HG03565 (cell line): ENCODE results near the gene SPRY2.
"Not testable (repeated sequence)": the region's sequence is repeated elsewhere in the genome, so short reads cannot be mapped to it uniquely, and the experiment has no call there.

Experiments used
- ATAC-seq: cut with Tn5 transposase; IDR thresholded peaks from one replicate; pipeline ENCODE4 v1.9.1; 2021; ENCODE audit warnings: mild to moderate bottlenecking, moderate library complexity; ENCODE audit not compliant: unreplicated experiment

The SPRY2 gene

GRCh38 chr13:80355496-80356094 is 14.7 kb upstream of the SPRY2 start:
- not testable (repeated sequence) for ATAC-seq

- ATAC-seq: no peak
Measured at GRCh38 chr13:80348750-80349149, 7.8 kb upstream of the SPRY2 start.

DNA sequence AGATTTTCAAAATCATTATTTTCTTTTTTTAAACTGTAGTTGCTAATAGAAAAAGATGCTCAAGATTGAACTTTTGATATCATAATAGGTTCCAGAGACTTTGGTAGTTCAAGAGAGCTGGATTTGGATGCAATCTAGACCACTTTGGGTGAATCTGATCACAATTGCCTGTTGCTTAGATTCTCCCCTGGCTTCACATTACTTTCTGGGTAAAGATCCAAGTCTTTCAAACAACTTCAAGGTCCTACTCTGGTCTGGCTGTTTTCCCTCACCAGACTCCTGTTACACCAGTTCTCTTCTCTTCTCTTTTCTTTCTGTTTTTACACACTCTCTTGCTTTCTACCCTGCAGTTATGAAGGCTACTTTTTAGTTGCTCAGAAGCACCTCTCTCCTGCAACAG is 7.4 kb upstream of the SPRY2 start:
- ATAC-seq: no peak

DNA sequence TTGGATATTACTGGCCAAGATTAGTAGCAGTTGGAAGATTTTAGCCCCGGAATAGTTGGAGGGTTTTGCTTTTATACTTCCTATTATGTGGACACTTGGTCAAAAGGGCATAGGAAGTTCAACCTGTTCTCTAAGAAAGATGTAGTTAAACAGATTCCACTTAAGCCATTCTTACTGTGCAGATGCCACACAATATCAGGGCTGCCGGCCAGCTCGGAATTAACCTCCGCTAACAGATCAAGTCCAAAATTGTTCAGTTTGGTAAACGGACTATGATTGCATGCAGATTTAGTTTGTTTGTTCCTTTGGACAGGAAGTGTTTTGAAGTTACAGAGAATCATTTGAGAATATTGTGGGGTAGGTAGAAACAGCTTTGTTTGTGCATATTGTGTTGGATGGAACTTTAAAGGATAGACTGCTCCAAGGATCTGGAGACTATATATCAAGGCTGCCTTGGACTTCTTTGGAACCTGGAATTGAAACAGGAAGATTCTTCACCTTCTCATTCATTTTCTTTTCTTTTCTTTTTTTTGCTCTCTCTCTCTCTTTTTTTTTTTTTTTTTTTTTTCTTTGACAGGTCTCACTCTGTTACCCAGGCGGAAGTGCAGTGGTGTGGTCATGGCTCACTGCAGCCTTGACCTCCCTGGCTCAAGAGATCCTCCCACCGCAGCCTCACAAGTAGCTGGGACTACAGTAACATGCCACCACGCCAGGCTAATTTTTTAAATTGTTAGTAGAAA is 5.0 kb upstream of the SPRY2 start:
- no peak for ATAC-seq

- not testable (repeated sequence) for ATAC-seq
Measured at GRCh38 chr13:80344032-80344431, 3.1 kb upstream of the SPRY2 start.

- peak; percentile 50 for ATAC-seq
Measured at GRCh38 chr13:80342471-80343371, 1.8 kb upstream of the SPRY2 start.

DNA sequence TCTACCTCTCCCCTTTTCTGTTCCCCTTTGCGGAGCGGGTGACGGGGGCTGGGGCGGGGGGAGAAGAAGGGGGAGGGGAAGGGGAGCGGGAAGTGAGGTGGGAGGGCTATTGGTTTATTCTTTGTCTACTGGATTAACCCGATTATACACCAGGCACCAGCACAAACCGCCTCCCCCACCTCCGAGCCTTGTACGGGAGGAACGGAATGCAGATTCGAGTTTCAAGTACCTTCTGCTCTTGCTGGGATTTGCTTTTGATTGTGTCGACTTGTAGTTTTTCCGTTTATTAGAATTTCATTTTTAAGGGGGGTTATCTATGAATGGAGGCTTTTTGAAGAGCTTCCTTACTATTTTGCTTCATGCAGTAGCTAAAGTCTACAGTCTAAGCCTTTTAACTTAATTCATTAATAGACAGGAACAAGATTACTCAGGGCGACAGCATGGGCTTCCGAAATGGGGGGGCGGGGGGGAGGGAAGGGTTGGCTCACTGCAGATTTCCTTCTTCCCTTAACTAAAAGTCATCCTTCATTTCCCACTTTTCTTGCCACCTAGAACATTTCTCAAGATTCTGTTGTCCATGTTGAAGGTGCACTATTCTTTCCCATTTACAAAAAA is 937 bp upstream of the SPRY2 start:
- no peak for ATAC-seq

DNA sequence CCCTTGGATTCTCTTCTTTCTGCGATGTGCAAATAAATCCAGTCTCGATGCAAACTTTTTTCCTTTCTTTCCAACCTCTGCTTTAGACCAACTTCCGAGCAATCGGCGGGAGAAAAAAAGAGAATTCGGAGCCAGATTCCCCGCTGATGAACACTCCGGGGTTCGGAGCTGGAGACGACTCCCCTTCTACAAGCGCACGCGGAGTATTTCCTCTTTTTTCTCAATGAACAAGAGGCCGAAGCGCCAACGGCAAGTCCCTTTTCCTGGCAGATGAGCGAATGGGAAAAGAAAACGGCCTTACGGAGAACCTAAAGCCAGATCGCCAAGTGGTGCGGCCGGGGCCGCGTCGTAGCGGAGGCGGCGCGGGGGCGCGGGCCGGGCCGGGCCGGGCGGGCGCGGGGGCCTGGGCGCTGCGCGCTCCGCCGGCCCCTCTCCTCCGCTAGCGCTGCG is 250 bp downstream of the SPRY2 start:
- ATAC-seq: no peak

DNA sequence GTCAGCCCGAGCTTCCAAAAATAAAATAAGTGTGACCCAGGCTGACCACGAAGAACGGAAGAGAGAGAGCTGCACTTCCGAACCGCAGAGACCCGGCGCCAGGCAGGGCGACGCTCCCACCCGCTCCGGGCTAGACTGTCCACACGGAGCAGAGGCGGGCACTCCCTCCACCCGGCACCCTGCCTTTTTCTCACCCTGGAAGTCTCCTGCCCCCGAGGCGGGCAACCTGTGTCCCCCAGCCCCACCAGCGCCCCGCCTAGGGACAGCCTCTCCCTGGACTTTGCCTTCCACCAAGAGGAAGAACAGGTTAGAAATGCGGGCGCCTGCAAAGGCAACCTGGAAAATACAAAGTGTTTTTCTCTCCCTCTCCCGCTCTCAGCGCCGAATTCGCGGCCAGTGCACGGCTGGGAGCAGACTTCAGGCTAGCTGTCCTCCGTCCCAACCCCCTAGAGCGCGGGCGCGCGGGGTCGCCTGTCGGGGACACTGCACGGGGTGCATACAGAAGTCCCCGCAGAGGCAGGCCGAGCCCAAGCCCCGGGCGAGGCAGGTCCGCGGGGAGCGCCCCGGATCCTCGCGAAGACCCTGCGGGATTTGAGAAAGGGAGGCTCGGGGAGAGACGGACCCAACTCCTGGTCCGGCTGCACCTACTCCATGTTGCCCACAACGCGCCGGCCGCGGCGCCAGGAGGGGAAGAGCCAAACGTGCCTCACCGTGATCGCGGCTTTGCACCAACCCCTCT is 845 bp downstream of the SPRY2 start:
- ATAC-seq: no peak

- no peak for ATAC-seq
Measured at GRCh38 chr13:80339563-80339911, 1.4 kb downstream of the SPRY2 start.

DNA sequence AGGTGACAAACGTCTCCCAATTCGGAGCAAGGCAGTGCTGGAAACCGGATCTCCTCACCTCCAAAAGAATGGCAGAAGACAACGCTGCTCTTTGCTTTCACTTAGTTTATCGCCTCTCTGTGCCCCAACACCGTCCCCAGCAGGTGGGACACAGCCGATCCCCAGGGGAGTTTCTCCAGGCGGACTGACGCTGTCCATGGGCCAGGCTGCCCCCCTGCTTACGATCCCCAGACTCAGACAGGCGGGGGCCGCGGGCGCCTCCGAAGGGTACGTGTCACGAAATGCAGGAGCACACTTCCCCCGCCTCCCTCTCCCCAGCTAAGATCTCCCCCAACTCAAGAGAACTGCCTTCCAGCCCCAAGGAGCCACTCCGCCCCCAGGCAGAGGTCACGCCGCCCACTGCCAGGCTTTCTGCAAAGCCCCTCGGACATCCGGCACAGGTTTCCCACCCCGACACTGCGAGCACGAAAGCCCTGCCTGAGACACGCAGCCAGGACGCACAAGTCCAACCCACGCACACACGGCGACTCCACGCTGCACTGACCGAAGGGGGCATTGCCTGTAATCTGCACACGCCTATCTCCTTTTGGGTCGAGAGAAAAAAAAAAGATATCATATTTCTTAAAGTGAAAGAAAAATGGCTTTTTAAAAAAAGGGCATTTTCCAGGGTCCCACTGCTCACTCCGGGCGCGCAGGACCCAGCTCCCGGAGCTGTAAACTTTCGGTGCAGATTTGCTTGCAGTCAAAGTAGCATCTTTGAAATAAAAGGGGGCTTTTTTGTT is 2.0 kb downstream of the SPRY2 start:
- ATAC-seq: no peak

DNA sequence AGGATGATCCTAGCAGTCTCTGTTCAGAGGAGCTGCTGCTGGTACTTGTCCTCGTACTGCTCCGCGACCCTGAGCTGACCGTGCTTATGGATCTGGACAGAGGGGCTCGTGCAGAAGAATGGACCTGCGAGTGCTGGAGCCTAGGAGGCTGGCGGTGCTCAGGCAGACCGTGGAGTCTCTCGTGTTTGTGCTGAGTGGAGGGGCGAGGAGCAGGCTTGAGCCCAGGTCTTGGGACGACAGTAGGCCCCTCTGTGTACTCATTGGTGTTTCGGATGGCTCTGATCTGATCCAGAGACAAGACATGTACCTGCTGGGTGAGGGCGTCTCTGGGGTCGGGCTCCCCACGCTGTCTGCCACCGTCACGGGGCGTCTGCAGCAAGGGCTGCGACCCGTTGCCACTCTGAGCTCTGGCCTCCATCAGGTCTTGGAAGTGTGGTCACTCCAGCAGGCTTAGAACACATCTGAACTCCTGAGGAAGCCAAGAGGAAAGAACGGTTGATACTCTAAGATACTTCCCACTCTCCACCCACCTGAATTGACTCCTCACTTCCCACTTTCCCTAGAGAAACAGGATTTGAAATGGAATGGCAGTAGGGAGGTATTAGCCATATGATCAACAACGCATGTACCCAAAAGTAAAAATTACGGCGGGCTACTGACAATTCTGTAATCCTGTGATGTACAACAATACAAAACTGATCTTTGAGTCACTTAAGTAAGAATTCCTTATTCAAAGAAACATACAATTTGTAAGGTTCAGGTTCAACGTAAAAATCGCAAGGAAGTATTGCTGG is 3.4 kb downstream of the SPRY2 start:
- no peak for ATAC-seq

DNA sequence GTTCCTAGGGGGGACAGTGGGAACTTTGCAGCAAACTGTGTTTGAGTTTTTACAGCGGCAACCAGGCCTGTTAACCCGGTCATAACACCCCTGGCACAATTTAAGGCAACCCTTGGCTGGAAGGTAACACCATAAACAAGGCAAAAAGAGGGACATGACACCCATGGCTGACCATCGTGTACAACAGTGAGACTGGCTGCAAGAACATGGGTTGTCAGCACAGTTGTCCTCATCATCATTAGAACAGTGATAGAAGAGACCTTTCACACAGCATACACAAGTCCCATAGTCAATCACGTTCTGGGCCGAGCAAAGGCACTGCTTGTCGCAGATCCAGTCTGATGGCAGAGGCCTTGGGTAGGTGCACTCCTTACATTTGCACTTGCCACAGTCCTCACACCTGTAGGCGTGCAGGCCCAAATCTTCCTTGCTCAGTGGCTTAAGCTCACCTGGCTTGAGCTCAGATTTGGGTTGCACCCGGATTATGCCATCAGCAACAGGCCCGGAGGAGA is 4.1 kb downstream of the SPRY2 start:
- ATAC-seq: no peak

DNA sequence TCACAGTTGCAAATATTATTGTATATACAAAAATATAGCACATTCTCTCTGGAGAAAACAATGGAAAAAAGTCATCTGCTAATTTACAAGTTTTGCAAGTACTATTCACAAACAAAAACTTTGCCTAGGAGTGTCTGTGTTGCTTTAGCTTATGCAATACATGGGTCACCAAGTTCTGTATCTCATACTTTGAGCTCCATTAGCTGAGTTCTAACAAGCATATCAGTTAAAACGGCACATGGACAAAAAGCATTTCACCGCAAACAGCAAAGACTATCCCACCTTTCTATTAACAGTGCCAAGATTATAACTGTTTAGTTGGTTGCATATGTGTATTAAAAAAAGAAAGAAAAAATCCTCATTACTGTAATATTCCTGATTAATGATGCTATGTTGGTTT is 4.6 kb downstream of the SPRY2 start:
- ATAC-seq: no peak

GRCh38 chr13:80334597-80335260 is 6.2 kb downstream of the SPRY2 start:
- no peak for ATAC-seq

DNA sequence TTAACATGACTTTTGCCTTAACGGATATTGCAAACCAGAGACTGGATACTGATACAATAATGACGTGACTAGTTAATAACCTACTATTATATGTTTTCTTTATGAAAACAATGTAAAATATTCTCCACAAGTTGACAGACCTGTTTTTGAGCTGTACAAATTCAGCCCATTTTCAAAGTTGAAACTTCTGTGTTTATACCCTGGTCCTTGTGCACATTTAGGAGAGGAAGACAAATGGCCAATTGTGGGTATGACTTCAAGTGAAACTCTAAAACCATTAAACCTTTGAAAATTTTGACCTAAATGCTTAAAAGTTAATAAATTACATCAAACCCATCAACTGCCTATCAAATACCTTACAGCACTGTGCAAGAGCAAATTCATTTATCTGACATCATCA is 8.9 kb downstream of the SPRY2 start:
- no peak for ATAC-seq

GRCh38 chr13:80329250-80329649 is 11.7 kb downstream of the SPRY2 start:
- no peak for ATAC-seq

- no peak for ATAC-seq
Measured at GRCh38 chr13:80319004-80319403, 21.9 kb downstream of the SPRY2 start.
